Raji (cell line): Measurements from ENCODE around the gene CISH.

ENCODE experiments used
- POLR2A ChIP-seq: IDR thresholded peaks from 2 replicates; pipeline ENCODE4 v1.6.1; 2011; ENCODE audit warnings: low read depth, low read length, control low read depth; ENCODE audit not compliant: insufficient read depth

The CISH gene

DNA sequence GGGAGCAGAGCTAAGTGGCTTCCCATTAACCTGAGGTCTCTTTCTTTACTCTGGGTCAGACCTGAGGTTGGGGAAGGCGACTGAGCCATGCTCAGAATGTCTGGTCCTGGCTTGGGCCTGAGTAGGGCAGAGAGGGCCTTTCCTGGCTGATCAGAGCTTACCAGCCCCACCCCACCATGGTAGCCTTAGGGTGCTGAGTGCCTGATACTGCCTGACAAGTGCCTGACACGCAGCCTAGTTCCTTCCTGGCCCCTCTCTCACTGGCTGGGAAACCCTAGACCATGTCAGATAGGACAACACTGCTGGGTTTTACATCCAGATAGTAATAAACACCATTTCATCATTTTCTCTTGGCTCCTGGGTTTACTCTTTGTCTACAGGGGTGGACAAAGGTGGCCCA lies 37.4 kb upstream of the CISH start:
- no peak for TF ChIP-seq POLR2A

DNA sequence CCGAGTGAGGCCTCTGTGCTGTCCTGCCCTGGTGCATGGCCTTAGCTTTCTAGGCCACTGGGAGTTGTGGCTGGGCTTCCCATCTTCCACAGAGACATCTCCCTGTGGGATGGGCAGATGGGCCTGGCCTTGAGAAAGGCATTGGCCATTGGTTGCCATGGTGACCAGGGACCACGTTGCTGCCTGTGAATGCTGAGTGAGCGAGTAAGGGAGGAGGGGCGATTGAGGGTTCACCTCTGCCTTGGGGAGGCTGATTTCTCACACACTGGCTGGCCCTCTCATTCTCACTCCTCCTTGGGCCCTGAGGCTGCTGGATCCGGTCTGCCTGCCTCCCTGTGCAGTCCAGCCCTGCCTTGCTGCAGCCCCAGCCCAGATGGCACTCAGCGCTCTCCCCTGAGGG lies 36.7 kb upstream of the CISH start:
- no peak for TF ChIP-seq POLR2A

DNA sequence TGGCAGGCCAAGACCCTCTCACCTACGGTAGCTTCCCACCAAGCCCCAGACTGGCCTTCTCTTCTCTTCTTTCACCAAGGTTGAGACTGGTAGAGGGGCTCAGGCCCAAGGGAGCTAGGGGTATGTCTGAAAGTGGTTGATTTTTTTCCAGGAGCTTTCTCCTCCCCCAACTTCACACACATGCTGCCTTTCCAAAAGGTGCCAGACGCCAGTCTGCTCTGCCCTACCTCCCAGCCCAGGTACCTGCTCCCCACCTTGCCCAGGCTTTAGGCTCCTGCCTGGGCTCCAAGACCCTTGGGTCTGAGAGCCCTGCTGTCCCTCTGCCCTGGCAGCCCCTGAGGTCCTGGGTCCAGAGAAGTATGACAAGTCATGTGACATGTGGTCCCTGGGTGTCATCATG lies 33.8 kb upstream of the CISH start:
- no peak for TF ChIP-seq POLR2A

DNA sequence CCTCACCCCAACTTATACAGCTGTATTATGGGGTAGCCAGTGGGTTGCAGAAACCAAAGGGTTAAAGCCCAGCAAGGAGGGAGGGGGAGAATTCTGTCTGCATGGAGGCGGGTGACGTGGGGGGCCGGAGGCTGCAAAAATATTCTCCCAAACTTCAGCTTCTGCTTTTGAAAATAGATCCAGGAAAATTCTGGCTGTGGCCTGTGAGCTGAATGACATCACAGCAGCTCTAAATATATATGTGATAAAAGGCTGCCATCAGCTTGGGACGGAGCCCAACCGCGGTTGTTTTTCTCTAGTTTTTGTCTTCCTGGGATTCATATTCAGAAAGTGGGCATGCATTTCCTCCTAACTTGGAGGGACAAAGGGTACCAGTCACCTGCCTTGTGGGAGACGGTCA lies 33.0 kb upstream of the CISH start:
- no peak for TF ChIP-seq POLR2A

DNA sequence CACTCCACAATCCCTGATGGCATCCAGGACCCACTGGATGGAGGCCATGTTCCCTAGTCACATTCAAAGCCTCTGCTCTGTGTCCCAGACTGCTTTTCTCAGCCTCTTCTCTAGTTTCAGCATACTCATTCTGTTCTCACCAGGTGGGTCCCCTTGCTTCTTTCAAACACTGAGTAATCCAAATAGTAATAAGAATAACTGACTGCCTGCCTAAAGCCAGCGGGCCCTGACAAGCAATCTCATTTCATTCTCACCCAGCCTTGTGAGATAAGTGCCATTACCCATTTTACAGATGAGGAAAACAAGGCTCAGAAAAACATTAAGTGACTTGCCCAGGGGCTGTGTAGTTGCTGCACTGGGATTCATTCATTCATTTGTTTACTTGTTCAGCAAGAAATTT lies 30.8 kb upstream of the CISH start:
- TF ChIP-seq POLR2A = no peak

DNA sequence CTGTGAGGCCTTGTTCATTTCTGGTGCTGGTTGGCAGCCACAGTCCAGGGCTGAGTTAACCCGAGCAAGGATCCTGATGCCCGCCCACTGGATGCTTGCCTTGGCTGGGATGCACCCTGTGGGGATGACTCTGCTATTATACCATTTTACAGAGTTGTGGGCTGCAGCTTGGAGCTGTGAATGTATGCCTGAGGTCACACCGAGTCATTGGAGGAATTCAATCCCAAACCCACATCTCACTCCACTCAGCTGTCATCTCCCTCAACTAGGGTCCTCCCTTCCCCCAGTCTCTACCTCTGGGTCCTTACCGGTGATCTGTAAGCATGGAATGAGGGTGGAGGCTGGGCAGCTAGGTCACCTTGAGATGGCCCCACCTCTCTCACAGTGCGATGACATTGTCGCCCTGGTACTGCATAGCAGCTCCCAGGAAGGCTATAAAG lies 27.5 kb upstream of the CISH start:
- no peak for TF ChIP-seq POLR2A

DNA sequence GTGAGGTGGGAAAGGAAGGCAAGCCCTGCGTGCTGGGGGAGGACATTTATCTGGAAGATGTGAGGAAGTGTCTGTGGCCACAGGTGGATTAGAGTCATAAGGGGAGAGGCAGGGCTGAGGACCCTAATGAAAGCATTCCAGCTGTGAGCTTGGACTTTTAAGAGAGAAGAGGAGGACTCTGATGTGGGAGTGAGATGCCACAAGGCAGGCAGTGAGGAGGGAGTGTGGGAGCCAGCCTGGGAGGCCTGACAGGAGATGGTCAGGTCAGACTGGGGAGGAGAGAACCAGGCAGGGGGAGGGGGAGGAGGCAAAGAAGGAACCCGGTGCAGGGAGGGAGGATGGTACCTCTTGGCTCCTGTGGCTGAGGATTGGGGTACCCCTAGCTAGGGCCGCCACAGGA lies 26.4 kb upstream of the CISH start:
- no peak for TF ChIP-seq POLR2A

DNA sequence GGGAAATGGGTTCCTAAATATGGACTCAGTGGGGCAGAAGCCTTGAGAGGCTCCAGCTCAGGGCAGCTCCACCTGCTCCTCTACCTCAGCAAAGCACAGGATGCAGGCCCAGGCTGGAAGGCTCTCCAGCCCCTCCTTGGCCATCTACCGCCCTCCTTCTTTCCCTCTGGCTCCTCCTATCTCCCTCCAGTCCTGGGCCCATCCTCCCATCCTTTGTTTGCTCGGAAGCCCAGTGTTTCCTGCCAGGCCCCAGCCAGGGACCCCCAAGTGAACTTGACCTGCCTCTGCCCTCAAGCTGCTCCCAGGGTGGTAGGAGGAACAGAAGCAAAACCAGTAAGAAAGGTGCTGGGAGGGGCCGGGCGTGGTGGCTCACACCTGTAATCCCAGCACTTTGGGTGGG lies 25.4 kb upstream of the CISH start:
- TF ChIP-seq POLR2A = no peak

DNA sequence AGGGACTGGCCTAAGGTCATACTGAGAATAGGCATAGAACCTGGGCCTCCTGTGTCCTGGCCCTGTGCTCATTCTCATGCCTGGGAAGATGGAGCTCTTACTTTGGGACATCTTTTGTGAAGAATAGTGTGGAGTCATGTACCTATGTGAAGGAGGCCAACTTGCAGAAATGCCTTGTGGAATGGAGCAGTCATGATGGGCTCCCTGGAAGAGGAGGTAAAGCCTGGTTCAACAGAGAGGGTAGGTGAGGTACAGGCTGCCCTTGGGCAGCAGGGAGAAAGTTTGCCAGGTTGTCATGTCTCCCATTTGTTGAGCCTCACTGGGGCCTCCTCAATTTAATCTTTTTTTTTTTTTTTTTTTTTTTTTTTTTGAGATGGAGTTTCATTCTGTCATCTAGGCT lies 23.5 kb upstream of the CISH start:
- no peak for TF ChIP-seq POLR2A

DNA sequence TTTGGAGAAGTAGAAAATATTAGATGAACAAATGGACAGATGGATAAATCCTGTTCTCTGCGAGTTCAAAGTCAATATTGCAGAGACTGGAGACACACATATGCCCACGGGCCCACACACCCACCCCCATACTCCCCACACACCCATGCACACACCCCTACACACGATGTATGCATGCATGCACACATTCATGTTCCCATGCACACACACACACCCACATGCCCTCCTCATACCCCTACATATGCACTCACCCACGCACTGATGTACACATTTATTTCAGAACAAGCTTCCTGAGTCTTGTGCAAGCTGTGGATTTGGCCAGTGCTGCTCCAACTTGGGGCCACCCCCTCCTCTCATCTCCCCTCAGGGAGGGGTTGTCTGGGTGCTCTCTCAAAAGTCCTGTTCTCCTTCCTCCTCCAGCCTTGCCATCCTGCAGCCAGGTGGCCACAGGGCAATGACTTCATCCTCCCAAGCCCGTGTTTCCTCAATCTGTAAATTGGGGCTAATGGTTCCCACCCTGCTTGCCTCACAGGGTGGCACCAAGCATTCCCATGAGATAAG lies 21.7 kb upstream of the CISH start:
- TF ChIP-seq POLR2A = no peak

DNA sequence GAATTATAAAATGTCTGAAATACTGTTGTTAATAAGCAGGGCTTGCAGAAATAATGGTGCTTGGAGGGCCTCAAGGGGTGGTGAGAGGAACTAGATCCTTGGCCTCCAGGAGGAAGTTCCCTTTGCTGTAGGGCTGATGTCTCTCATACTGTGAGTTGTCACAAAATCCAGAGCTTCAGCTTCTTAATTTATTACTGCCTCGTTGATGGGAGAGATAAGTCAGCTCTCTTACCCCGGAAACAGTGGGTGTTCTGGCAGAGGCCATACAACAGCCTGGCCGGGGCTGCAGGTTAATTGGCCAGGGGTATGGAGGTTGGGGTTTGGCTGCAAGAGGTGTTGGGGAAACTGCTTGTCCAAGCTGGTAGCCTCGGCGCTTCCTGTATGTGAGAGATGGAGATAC lies 20.9 kb upstream of the CISH start:
- no peak for TF ChIP-seq POLR2A

DNA sequence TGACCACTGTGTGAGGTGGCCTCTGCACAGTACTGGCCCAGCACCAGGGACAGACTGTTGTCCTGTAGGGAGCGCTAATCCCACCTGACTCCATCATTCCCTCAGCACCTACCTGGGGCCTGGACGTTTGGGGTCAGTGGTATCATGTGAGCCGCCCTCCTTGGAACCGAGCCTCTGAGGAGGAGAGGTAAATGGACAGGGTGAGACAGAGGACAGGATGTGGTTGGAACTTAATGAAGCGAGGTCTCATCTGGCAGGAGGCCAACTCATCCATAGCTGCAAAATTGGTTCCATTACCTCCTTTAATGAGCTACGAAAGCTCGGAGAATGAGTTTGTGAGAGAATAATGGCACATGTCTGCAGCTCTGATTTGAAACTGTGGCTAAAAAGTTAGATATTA lies 19.3 kb upstream of the CISH start:
- no peak for TF ChIP-seq POLR2A

DNA sequence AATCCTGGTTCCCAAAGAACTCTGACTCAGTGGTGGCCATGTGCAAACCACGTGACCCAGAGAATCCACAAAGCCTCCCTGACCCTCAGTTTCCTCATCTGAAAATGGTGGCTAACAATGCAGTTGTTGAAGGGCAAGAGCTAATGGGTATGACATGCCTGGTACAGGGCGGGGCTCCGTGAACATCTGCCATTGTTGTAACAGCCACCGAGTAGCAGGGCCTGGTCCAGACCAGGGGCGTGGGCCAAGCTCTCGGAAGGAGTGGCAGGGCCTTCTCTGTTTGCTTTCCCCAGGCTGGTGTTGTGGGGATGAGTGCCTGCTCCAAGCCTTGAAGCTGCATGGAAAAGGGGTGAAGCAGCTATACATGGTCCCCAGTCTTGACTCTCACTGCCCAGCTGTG lies 18.8 kb upstream of the CISH start:
- TF ChIP-seq POLR2A = no peak

DNA sequence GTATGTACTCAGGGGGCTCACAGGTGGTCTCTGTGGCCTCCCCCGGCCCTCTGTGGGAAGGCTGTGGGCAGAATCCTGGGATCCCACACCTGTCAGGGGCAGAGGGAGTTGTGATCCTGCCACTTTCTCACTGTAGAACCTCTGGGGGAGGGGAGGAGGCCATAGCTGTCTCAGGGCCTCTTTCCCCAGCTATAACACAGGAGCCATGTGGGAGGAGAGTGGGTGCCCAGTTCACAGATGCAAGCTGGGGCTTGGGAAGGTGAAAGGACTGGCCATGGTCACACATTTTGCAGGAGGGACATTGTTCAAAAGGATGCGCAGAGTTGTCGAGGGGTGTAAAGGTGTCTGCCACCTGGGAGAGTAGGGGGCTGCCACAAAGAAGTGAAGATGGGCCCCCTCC lies 17.0 kb upstream of the CISH start:
- no peak for TF ChIP-seq POLR2A

DNA sequence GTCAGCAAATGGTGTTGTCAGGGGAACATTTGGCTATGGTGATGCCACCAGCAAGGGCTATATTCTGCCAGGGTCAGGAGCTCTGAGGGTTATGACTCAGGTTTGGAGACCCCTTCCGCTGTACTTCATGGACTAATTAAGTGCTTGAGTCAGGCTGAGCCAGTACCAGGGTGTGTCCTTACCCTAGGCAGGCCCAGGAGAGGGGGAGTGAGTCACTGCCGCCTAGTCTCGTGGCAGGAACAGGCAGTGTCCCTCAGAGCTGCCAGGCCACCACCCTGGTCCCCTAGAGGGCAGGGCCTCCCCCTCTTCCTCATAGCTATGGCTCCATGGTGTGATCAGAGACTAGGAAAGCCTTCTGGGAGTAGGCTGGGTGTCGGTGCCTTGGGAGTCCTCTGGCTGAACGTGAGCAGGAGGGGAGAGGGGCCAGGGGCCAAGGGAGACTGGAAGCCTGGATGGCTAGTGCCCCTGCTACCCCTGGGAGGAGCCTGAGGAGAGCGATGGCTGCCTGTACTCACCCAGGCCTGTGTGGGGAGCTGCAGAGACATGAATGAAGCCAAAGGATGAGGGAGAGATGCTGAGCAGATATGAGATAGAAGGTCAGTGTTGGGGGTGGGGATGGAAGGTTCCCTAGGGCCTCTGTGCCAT lies 16.0 kb upstream of the CISH start:
- TF ChIP-seq POLR2A = no peak

DNA sequence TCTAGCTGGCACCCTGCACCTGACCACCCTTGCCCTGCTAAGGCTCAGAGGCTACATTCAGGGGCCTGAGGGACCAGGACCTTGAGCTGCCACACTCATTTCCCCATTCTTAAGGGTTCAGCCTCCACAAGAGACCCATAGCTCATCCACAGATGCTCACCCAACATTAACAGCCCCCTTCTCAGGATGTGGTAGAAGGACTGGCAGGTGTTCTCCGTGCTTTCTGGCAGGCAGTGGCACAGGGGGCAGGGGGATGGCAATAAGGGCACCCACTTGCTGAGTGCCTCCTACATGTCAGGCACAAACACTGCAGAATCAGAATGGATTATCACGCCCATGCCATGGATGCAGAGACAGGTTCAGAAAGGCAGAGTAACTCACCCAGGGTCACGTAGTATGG lies 14.8 kb upstream of the CISH start:
- TF ChIP-seq POLR2A = no peak
